ENCODE results near the gene C6orf163.

- TF ChIP-seq YY1 (IDR thresholded peaks at IDR 0.05; ENCODE audit: insufficient read depth, insufficient read length) (no peak), ZNF274 (IDR thresholded peaks at IDR 0.05; ENCODE audit: low read depth, low read length) (no peak)
Observed at GRCh38 chr6:87312860-87313259, 31.8 kb upstream of the C6orf163 start.

Measured in NT2/D1 (cell line).